Vagina (tissue), 2 donors: Measurements from ENCODE around the gene LRFN4. TPM values are rescaled to one million over a fixed set of nuclear protein-coding genes. Genes with fewer than 3 reads are reported as not detected.

Source experiments
- DNase-seq, 2 donors: peaks; one replicate each; pipeline ENCODE4 v3.0.0-alpha.2; 2017; ENCODE audit errors: extremely low spot score in 2 of 2
- H3K27ac ChIP-seq: fragments of 200-600 bp; sonication (generic); one replicate; pipeline ENCODE4 v1.5.1; 2019
- H3K27me3 ChIP-seq: fragments of 200-600 bp; sonication (generic); one replicate; pipeline ENCODE4 v1.5.1; 2019
- H3K36me3 ChIP-seq, 2 donors: fragments of 200-600 bp; sonication (generic); one replicate each; pipeline ENCODE4 v1.5.1; 2017 to 2019
- H3K4me1 ChIP-seq: fragments of 200-600 bp; sonication (generic); one replicate; pipeline ENCODE4 v1.5.1; 2019
- H3K4me3 ChIP-seq, 2 donors: fragments of 200-600 bp; sonication (generic); 1 replicate in 1 of 2; 2 replicates in 1 of 2; pipeline ENCODE4 v1.5.1; 2016 to 2019
- H3K9me3 ChIP-seq: fragments of 200-600 bp; sonication (generic); one replicate; pipeline ENCODE4 v1.5.1; 2019
- CTCF ChIP-seq, 3 experiments: fragments of 450-650 bp in 2 of 3; fragments of 200-600 bp in 1 of 3; sonication (generic) in 1 of 3; IDR thresholded peaks; one replicate each; pipeline ENCODE4 v1.5.1; 2017 to 2019; ENCODE audit warnings: antibody characterized with exemption in 3 of 3, mild to moderate bottlenecking in 2 of 3, moderate library complexity in 2 of 3
- POLR2A ChIP-seq, 2 donors: fragments of 450-650 bp; IDR thresholded peaks; one replicate each; pipeline ENCODE4 v1.6.1; 2017; ENCODE audit warnings: antibody characterized with exemption in 2 of 2, mild to moderate bottlenecking in 2 of 2, moderate library complexity in 2 of 2
- POLR2AphosphoS5 ChIP-seq, 2 donors: sonication (generic); formaldehyde crosslinking; IDR thresholded peaks; one replicate each; pipeline ENCODE4 v1.9.0; 2017; ENCODE audit warnings: antibody characterized with exemption in 2 of 2, mild to moderate bottlenecking in 2 of 2, low read depth in 1 of 2; ENCODE audit not compliant: insufficient read depth in 1 of 2
- intact Hi-C: fragments of 100-400 bp; cut with DNase I; formaldehyde crosslinking; loops from one replicate; pipeline ENCODE4 v1.15.1; 2023
- total RNA-seq: library from RNA; depleted of rRNA; stranded (reverse); fragments of >200 nt; gene quantifications from one replicate; pipeline ENCODE4 v1.2.3, GENCODE V29; 2016

Gene LRFN4
- total RNA-seq, 1 donor from 2014 or later, result 8.1 TPM

DNA sequence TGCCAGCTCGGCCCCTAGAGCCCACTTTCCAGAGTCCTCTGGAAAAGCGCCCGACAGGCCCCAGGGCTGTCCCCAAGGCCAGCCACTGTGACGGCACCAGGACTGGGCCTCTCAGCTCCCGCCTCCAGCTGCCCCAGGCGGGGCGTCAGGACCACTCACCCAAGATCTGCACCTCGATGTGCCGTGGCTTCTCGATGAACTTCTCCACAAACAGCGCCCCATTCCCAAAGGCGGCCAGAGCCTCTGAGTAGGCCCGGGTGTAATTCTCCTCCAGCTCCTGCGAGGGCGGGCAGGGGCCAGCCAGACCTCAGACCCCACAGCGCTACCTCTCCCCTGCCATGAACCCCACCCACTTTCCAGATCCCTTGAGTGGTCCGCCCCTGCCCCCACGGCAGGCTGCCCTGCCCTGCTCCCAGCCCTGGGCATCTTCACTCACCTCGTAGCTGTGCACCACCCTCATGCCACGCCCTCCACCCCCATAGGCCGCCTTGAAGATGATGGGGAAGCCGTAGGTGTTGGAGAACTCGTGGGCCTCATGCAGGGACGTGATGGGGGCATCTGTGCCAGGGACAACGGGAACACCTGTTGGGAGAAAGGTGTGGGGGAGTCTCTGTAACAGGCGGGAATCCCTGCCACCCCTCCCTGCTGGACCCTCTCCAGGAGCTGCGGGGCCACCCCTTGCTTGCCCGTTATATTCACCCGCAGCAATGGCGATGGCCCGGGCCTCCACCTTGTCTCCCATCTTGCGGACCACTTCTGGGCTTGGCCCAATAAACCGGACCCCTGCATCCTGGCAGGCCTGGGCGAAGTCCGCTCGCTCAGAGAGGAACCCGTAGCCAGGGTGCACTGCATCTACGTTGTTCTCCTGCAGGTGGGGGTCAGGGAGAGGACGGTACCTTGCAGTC lies 14.0 kb downstream of the LRFN4 start:
- Histone ChIP-seq H3K36me3 (no peaks in the 10 kb centered on the region), H3K27me3 (no peaks in the 10 kb centered on the region), H3K4me3 (no peak overlapping the region), H3K27ac (no peak overlapping the region), H3K4me1 (no peaks in the 10 kb centered on the region), H3K9me3 (no peaks in the 10 kb centered on the region)
- intact Hi-C loops, result no loop called here
- no peak for TF ChIP-seq POLR2AphosphoS5 (IDR thresholded peaks at IDR 0.05; ENCODE audit: insufficient read depth in 1 of 2, low read depth in 1 of 2)
- no peak for TF ChIP-seq POLR2A (IDR thresholded peaks at IDR 0.05)
- no peak for TF ChIP-seq CTCF (IDR thresholded peaks at IDR 0.05)
- no peak for DNase-seq

DNA sequence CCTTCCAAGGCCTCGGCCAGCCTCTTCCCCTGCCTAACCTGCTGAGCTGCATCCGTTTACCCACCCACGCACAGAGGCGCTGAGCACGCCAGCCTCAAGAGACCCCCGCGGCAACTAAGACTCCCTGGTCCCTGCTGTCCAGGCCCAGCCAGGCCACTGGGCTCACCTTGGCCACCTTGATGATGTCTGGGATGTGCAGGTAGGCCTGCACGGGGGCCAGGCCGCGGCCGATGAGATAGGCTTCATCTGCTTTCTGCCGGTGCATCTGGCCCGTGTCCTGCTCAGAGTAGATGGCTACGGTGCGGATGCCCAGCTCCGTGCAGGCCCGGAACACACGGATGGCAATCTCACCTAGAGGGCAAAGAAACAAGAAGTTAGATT lies 14.6 kb downstream of the LRFN4 start:
- Histone ChIP-seq H3K27ac (no peak overlapping the region), H3K9me3 (no peaks in the 10 kb centered on the region), H3K27me3 (no peaks in the 10 kb centered on the region), H3K4me1 (no peaks in the 10 kb centered on the region), H3K4me3 (no peak overlapping the region), H3K36me3 (no peaks in the 10 kb centered on the region)
- TF ChIP-seq POLR2AphosphoS5 (IDR thresholded peaks at IDR 0.05; ENCODE audit: insufficient read depth in 1 of 2, low read depth in 1 of 2) (no peak), POLR2A (IDR thresholded peaks at IDR 0.05) (no peak), CTCF (IDR thresholded peaks at IDR 0.05) (no peak)
- intact Hi-C loops, result no loop called here
- no peak for DNase-seq

DNA sequence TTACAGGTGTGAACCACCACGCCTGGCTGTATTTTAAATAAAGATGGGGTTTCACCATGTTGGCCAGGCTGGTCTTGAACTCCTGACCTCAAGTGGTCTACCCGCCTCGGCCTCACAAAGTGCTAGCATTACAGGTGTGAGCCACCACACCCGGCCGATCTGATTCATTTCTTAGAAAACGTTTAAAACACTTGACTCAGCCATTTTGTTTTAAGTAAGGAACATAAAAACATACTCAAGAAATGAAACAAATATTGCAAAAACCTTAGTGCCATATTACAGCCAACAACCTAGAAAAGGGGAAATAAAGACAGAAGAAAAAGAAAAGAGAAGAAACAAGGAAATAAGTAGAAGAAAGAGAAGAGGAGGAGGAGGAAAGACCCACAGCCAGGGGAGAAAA lies 17.4 kb downstream of the LRFN4 start:
- no peak overlapping the region for H3K4me3 ChIP-seq
- TF ChIP-seq POLR2A (IDR thresholded peaks at IDR 0.05) (no peak), CTCF (IDR thresholded peaks at IDR 0.05) (no peak), POLR2AphosphoS5 (IDR thresholded peaks at IDR 0.05; ENCODE audit: insufficient read depth in 1 of 2, low read depth in 1 of 2) (no peak)
- H3K27ac ChIP-seq, result no peak overlapping the region
- no peaks in the 10 kb centered on the region for H3K27me3 ChIP-seq
- no peak for DNase-seq
- H3K4me1 ChIP-seq, result peaks cover 13% of the 10 kb centered on the region
- H3K9me3 ChIP-seq, result no peaks in the 10 kb centered on the region
- intact Hi-C loops, result no loop called here
- H3K36me3 ChIP-seq, result no peaks in the 10 kb centered on the region

DNA sequence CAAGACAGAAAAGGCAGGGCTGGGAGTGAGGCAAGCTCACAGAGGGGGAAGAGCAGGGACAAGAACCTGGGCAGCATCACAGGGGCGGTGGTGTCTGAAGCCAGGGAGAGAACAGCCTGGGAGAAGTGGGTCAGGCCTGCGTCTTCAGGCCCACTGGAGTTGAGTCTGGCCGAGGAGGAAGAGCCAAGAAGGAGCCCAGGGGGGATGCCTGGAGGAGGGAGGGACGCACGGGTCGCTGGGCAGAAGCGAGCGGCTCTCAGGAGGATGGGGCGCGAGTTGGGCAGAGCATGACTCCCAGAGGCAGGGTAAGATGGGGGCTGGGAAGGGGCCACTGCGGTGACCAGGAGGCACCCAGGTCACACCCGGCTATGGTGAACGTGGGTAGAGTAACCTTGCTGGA lies 18.5 kb downstream of the LRFN4 start:
- H3K27ac ChIP-seq, result no peak overlapping the region
- H3K27me3 ChIP-seq, result no peaks in the 10 kb centered on the region
- no peaks in the 10 kb centered on the region for H3K36me3 ChIP-seq
- H3K4me1 ChIP-seq, result peaks cover 19% of the 10 kb centered on the region
- H3K4me3 ChIP-seq, result no peak overlapping the region
- TF ChIP-seq POLR2A (IDR thresholded peaks at IDR 0.05), result no peak
- TF ChIP-seq POLR2AphosphoS5 (IDR thresholded peaks at IDR 0.05; ENCODE audit: insufficient read depth in 1 of 2, low read depth in 1 of 2), result no peak
- no peak for TF ChIP-seq CTCF (IDR thresholded peaks at IDR 0.05)
- intact Hi-C loops, result no loop called here
- no peak for DNase-seq
- H3K9me3 ChIP-seq, result no peaks in the 10 kb centered on the region
